Stimulated activated CD4-positive, alpha-beta T cell treated with anti-CD3 and anti-CD28 coated beads, TNF-alpha, amount 100 ng/mL, for 24 hours (primary cell): ENCODE results near the gene SKAP2.

Experiments
- DNase-seq, 3 experiments: peaks; one replicate each; pipeline ENCODE4 v3.0.0-alpha.2; 2020; ENCODE audit warnings: low read depth in 3 of 3

Gene SKAP2

GRCh38 chr7:26777385-26777784, 87.0 kb downstream of the SKAP2 start:
- no peak for DNase-seq

- DNase-seq, result no peak
These were observed 103.9 kb downstream of the SKAP2 start for GRCh38 chr7:26760501-26760900.

- no peak for DNase-seq
These were observed 105.3 kb downstream of the SKAP2 start for GRCh38 chr7:26759108-26759507.

GRCh38 chr7:26743205-26743604, 121.2 kb downstream of the SKAP2 start:
- DNase-seq, result no peak

GRCh38 chr7:26735976-26736600, 128.3 kb downstream of the SKAP2 start:
- no peak for DNase-seq

- no peak for DNase-seq
These were observed 135.1 kb downstream of the SKAP2 start for GRCh38 chr7:26729150-26729775.

- no peak for DNase-seq
These were observed 138.3 kb downstream of the SKAP2 start for GRCh38 chr7:26726051-26726450.

- DNase-seq, result no peak
These were observed 139.6 kb downstream of the SKAP2 start for GRCh38 chr7:26724795-26725194.

GRCh38 chr7:26723129-26723528, 141.3 kb downstream of the SKAP2 start:
- DNase-seq, result no peak

GRCh38 chr7:26721450-26721849, 142.9 kb downstream of the SKAP2 start:
- no peak for DNase-seq

GRCh38 chr7:26718063-26718462, 146.3 kb downstream of the SKAP2 start:
- no peak for DNase-seq

GRCh38 chr7:26714438-26714837, 150.0 kb downstream of the SKAP2 start:
- DNase-seq, result no peak

- DNase-seq, result no peak
These were observed 150.4 kb downstream of the SKAP2 start for GRCh38 chr7:26714006-26714405.

GRCh38 chr7:26709210-26709990, 155.0 kb downstream of the SKAP2 start:
- DNase-seq, result no peak

- no peak for DNase-seq
These were observed 158.8 kb downstream of the SKAP2 start for GRCh38 chr7:26705567-26705966.

- no peak for DNase-seq
These were observed 159.6 kb downstream of the SKAP2 start for GRCh38 chr7:26704786-26705185.

GRCh38 chr7:26704036-26704435, 160.4 kb downstream of the SKAP2 start:
- DNase-seq, result no peak

- DNase-seq, result no peak
These were observed 163.5 kb downstream of the SKAP2 start for GRCh38 chr7:26700893-26701292.

GRCh38 chr7:26700386-26700785, 164.0 kb downstream of the SKAP2 start:
- no peak for DNase-seq

GRCh38 chr7:26699766-26700165, 164.6 kb downstream of the SKAP2 start:
- DNase-seq, result no peak

- DNase-seq, result no peak
These were observed 165.6 kb downstream of the SKAP2 start for GRCh38 chr7:26698806-26699205.

- DNase-seq, result no peak
These were observed 166.2 kb downstream of the SKAP2 start for GRCh38 chr7:26698194-26698593.

- no peak for DNase-seq
These were observed 167.4 kb downstream of the SKAP2 start for GRCh38 chr7:26696978-26697377.
